HepG2 (cell line): ENCODE measurements around the gene HAUS1. TPM values are rescaled to one million over a fixed set of nuclear protein-coding genes. Genes with fewer than 3 reads are reported as not detected.

ENCODE experiments used
- AGO1 ChIP-seq: fragments of 200-400 bp; formaldehyde crosslinking; IDR thresholded peaks from 2 replicates; pipeline ENCODE4 v1.6.1; 2017; ENCODE audit warnings: mild to moderate bottlenecking, low read depth, low read length, moderate library complexity; ENCODE audit not compliant: poor library complexity, severe bottlenecking
- CHD2 ChIP-seq: IDR thresholded peaks from 2 replicates; pipeline ENCODE4 v1.6.1; 2011; ENCODE audit warnings: low read depth, low read length, improper control_type of control experiment
- DR1 ChIP-seq: sonication (generic); formaldehyde crosslinking; IDR thresholded peaks from 2 replicates; pipeline ENCODE4 v1.8.0; 2021; ENCODE audit warnings: mild to moderate bottlenecking, missing genetic modification reagents, inconsistent platforms
- EHMT2 ChIP-seq: fragments of 200-600 bp; sonication (generic); IDR thresholded peaks from 2 replicates; pipeline ENCODE4 v1.7.0; 2017; ENCODE audit warnings: antibody characterized with exemption, low read depth, low read length, borderline replicate concordance
- FOXA1 ChIP-seq, 2 experiments: fragments of 450-650 bp in 1 of 2; sonication (generic) in 1 of 2; formaldehyde crosslinking in 1 of 2; IDR thresholded peaks; 2 replicates each; pipeline versions ENCODE4 v1.4.0 to v1.6.1; 2016 to 2020; ENCODE audit warnings: missing genetic modification reagents in 1 of 2
- KLF6 ChIP-seq: IDR thresholded peaks from 2 replicates; pipeline ENCODE4 v1.8.0; 2016; ENCODE audit warnings: missing biosample characterization, missing genetic modification reagents
- NFIC ChIP-seq: IDR thresholded peaks from 2 replicates; pipeline ENCODE4 v1.6.1; 2012; ENCODE audit warnings: mild to moderate bottlenecking, low read length, inconsistent platforms
- NFYB ChIP-seq: sonication (generic); formaldehyde crosslinking; IDR thresholded peaks from 2 replicates; pipeline ENCODE4 v1.4.0; 2020; ENCODE audit warnings: missing genetic modification reagents
- SATB2 ChIP-seq: sonication (generic); formaldehyde crosslinking; IDR thresholded peaks from 2 replicates; pipeline ENCODE4 v1.5.0; 2020; ENCODE audit warnings: missing genetic modification reagents
- SKI ChIP-seq: fragments of 450-650 bp; IDR thresholded peaks from one replicate; pipeline ENCODE4 v1.6.1; 2018; ENCODE audit warnings: mild to moderate bottlenecking; ENCODE audit not compliant: partially characterized antibody
- SMC3 ChIP-seq: IDR thresholded peaks from 2 replicates; pipeline ENCODE4 v1.6.1; 2011; ENCODE audit warnings: low read length, improper control_type of control experiment
- SRSF4 ChIP-seq: fragments of 200-400 bp; formaldehyde crosslinking; IDR thresholded peaks from one replicate; pipeline ENCODE4 v1.6.1; 2018; ENCODE audit warnings: mild to moderate bottlenecking, low read depth, low read length, moderate library complexity; ENCODE audit not compliant: poor library complexity, severe bottlenecking
- ZBTB20 ChIP-seq: sonication (generic); formaldehyde crosslinking; IDR thresholded peaks from 2 replicates; pipeline ENCODE4 v1.8.1; 2023; ENCODE audit warnings: missing genetic modification reagents, low read depth, mild to moderate bottlenecking, borderline replicate concordance
- ZNF10 ChIP-seq: sonication (generic); formaldehyde crosslinking; IDR thresholded peaks from 2 replicates; pipeline ENCODE4 v1.4.0; 2020; ENCODE audit warnings: mild to moderate bottlenecking, low read depth, missing genetic modification reagents, borderline replicate concordance
- ZNF143 ChIP-seq: sonication (generic); formaldehyde crosslinking; IDR thresholded peaks from 2 replicates; pipeline ENCODE4 v1.4.0; 2020; ENCODE audit warnings: missing genetic modification reagents
- ZNF672 ChIP-seq: sonication (generic); formaldehyde crosslinking; IDR thresholded peaks from 2 replicates; pipeline ENCODE4 v1.8.1; 2022; ENCODE audit warnings: missing genetic modification reagents
- polyA plus RNA-seq, 8 experiments: library from polyadenylated mRNA; depleted of rRNA in 3 of 8; stranded (reverse) in 7 of 8; unstranded in 1 of 8; fragments of >200 nt; fragmentation: Illumina TruSeq in 4 of 8; extraction: Trizol in 4 of 8; gene quantifications; 2 replicates each; pipeline versions ENCODE4 v1.2.1 to v1.2.3, GENCODE V29; 2011 to 2016; ENCODE audit warnings: low read depth in 4 of 8, missing spikeins in 1 of 8, mixed read lengths in 1 of 8; ENCODE audit not compliant: insufficient read depth in 1 of 8
- total RNA-seq, 5 experiments: library from RNA; depleted of rRNA; stranded (reverse); fragments of >200 nt; fragmentation: Illumina TruSeq; extraction: Trizol; gene quantifications; 2 replicates each; pipeline ENCODE4 v1.2.3, GENCODE V29; 2016; ENCODE audit warnings: low read depth in 1 of 5
- TF ChIP-seq, protein P1 (sequence below): sonication (generic); formaldehyde crosslinking; IDR thresholded peaks from 2 replicates; pipeline ENCODE4 v1.9.0; 2022; ENCODE audit warnings: missing genetic modification reagents, mild to moderate bottlenecking, borderline replicate concordance
- TF ChIP-seq, protein P2 (sequence below): sonication (generic); formaldehyde crosslinking; IDR thresholded peaks from 2 replicates; pipeline ENCODE4 v1.9.0; 2021; ENCODE audit warnings: missing genetic modification reagents, mild to moderate bottlenecking, borderline replicate concordance
- TF ChIP-seq, protein P3 (sequence below): sonication (generic); formaldehyde crosslinking; IDR thresholded peaks from 2 replicates; pipeline ENCODE4 v1.4.0; 2020; ENCODE audit warnings: missing genetic modification reagents
- TF ChIP-seq, protein P4 (sequence below): IDR thresholded peaks from 2 replicates; pipeline ENCODE4 v1.6.1; 2016; ENCODE audit warnings: missing compliant biosample characterization, missing genetic modification reagents, borderline replicate concordance
- TF ChIP-seq, protein P5 (sequence below): sonication (generic); formaldehyde crosslinking; IDR thresholded peaks from 2 replicates; pipeline ENCODE4 v1.5.0; 2020; ENCODE audit warnings: mild to moderate bottlenecking, missing genetic modification reagents

Gene HAUS1
- total and polyA plus RNA-seq, 2 of the 13 experiments (the other 11 are each of a cell fraction or from before 2014, with no cell fraction given): 20.6 to 59.2 TPM

DNA sequence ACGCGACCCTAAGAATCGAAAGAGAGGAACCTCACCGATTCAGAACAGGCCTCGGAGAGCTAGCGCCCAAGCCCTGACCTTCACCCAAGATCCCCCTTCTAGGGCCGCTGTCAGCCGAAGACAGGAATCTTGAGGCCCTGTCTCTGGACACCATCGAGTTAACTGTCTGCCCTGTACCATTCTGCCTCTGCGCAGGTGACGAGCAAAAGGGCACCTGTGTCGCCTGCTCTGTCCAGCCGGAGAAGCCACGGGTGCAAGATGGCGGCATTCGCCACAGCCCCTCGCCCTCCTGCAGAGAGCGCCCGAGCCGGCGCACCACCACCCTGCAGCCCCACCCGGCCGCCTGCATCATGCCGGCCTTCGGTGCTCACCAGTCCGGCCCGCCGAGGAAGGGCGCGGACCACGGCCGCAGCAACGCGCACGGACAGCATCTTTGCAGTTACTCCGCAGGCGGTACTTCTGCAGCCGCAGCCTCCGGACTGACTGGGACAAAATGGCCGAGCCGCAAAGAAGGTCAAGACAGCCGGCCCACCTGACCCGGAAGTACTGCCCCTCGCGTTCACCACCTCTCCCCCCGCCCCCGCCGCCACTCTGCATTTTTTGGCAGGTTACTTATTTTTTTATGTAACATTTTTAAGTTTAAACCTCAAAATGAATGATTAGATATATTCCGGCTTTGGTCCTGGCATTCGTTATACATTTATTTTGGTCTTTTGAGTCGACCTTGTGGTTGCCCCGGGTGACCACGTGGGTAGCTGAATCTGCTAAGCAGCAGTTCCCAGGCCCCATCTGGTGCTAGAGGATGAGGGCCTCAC lies 6.2 kb upstream of the HAUS1 start, which contains the start of gene ATP5F1A (continued):
- TF ChIP-seq DR1 (CRISPR knock-in tag) (peak; percentile 70), KLF6 (peak; percentile 85), ZNF143 (CRISPR knock-in tag) (peak; percentile 66; the same call in 1 of the 2 replicates), ZNF10 (CRISPR knock-in tag) (no peak), ZNF672 (CRISPR knock-in tag) (no peak), SMC3 (no peak), SRSF4 (no peak), NFYB (CRISPR knock-in tag) (no peak), AGO1 (peak; percentile 41), CHD2 (no peak), SKI (no peak), ZBTB20 (CRISPR knock-in tag) (no peak), SATB2 (CRISPR knock-in tag) (no peak), FOXA1 (IDR thresholded peaks at IDR 0.05) (no peak), FOXA1 (CRISPR knock-in tag; IDR thresholded peaks at IDR 0.05) (no peak), NFIC (no peak), EHMT2 (0 out of 2 replicates have a peak, but pooled peaks have one; percentile 42)
- TF ChIP-seq, protein P1, sequence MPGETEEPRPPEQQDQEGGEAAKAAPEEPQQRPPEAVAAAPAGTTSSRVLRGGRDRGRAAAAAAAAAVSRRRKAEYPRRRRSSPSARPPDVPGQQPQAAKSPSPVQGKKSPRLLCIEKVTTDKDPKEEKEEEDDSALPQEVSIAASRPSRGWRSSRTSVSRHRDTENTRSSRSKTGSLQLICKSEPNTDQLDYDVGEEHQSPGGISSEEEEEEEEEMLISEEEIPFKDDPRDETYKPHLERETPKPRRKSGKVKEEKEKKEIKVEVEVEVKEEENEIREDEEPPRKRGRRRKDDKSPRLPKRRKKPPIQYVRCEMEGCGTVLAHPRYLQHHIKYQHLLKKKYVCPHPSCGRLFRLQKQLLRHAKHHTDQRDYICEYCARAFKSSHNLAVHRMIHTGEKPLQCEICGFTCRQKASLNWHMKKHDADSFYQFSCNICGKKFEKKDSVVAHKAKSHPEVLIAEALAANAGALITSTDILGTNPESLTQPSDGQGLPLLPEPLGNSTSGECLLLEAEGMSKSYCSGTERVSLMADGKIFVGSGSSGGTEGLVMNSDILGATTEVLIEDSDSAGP: peak; percentile 91; the same call in 1 of the 2 replicates
- TF ChIP-seq, protein P2, sequence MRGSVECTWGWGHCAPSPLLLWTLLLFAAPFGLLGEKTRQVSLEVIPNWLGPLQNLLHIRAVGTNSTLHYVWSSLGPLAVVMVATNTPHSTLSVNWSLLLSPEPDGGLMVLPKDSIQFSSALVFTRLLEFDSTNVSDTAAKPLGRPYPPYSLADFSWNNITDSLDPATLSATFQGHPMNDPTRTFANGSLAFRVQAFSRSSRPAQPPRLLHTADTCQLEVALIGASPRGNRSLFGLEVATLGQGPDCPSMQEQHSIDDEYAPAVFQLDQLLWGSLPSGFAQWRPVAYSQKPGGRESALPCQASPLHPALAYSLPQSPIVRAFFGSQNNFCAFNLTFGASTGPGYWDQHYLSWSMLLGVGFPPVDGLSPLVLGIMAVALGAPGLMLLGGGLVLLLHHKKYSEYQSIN: no peak
- TF ChIP-seq, protein P3, sequence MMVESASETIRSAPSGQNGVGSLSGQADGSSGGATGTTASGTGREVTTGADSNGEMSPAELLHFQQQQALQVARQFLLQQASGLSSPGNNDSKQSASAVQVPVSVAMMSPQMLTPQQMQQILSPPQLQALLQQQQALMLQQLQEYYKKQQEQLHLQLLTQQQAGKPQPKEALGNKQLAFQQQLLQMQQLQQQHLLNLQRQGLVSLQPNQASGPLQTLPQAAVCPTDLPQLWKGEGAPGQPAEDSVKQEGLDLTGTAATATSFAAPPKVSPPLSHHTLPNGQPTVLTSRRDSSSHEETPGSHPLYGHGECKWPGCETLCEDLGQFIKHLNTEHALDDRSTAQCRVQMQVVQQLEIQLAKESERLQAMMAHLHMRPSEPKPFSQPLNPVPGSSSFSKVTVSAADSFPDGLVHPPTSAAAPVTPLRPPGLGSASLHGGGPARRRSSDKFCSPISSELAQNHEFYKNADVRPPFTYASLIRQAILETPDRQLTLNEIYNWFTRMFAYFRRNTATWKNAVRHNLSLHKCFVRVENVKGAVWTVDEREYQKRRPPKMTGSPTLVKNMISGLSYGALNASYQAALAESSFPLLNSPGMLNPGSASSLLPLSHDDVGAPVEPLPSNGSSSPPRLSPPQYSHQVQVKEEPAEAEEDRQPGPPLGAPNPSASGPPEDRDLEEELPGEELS: peak; percentile 55; the same call in 1 of the 2 replicates
- TF ChIP-seq, protein P4, sequence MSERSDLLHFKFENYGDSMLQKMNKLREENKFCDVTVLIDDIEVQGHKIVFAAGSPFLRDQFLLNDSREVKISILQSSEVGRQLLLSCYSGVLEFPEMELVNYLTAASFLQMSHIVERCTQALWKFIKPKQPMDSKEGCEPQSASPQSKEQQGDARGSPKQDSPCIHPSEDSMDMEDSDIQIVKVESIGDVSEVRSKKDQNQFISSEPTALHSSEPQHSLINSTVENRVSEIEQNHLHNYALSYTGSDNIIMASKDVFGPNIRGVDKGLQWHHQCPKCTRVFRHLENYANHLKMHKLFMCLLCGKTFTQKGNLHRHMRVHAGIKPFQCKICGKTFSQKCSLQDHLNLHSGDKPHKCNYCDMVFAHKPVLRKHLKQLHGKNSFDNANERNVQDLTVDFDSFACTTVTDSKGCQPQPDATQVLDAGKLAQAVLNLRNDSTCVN: no peak
- TF ChIP-seq, protein P5, sequence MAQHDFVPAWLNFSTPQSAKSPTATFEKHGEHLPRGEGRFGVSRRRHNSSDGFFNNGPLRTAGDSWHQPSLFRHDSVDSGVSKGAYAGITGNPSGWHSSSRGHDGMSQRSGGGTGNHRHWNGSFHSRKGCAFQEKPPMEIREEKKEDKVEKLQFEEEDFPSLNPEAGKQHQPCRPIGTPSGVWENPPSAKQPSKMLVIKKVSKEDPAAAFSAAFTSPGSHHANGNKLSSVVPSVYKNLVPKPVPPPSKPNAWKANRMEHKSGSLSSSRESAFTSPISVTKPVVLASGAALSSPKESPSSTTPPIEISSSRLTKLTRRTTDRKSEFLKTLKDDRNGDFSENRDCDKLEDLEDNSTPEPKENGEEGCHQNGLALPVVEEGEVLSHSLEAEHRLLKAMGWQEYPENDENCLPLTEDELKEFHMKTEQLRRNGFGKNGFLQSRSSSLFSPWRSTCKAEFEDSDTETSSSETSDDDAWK: no peak
